GM18858 (cell line): ENCODE results near the gene BBLN.
"Not testable (repeated sequence)": the region's sequence is repeated elsewhere in the genome, so short reads cannot be mapped to it uniquely, and the experiment has no call there.

ENCODE experiments used
- ATAC-seq: cut with Tn5 transposase; IDR thresholded peaks from one replicate; pipeline ENCODE4 v1.9.1; 2021; ENCODE audit not compliant: unreplicated experiment

The BBLN gene

GRCh38 chr9:128162215-128163026 is 2.4 kb downstream of the BBLN start:
- no peak for ATAC-seq

GRCh38 chr9:128163027-128163515 is 3.0 kb downstream of the BBLN start:
- no peak for ATAC-seq

DNA sequence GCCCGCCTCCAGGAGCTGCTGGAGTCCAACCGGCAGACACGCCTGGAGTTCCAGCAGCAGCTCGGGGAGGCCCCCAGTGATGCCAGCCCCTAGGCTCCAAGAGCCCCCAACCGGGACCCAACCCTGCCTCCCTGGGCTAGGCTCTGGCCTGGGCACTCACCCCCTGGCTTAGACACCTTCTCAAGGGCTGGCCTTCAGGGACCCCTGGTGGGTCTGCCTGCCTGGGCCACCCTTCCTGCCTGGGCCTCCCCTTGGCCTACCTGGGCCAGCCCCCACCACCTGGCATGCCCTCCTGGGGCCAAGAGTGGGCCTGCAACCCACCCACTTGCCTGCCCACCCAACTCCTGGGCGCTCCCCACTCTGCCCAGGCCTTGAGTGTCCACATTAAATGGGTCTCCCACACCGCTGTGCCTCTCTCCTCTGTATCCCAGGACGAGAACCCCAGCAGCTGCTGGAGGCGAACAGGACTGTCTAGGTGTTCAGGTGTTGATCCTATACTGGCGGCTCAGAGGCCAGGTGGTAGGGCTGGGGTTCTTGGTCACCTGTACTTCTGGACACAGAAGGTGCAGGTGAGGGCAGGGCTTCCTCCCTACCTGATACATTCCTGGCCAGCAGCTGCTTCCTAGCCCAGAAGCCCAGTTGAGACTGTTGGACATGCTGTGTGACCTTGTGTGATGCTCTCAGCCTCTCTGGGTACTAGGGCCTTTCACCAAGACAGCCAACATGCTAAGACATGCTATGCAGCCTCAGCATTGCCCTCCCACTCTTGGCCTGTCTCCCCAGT is 3.6 kb downstream of the BBLN start:
- no peak for ATAC-seq

DNA sequence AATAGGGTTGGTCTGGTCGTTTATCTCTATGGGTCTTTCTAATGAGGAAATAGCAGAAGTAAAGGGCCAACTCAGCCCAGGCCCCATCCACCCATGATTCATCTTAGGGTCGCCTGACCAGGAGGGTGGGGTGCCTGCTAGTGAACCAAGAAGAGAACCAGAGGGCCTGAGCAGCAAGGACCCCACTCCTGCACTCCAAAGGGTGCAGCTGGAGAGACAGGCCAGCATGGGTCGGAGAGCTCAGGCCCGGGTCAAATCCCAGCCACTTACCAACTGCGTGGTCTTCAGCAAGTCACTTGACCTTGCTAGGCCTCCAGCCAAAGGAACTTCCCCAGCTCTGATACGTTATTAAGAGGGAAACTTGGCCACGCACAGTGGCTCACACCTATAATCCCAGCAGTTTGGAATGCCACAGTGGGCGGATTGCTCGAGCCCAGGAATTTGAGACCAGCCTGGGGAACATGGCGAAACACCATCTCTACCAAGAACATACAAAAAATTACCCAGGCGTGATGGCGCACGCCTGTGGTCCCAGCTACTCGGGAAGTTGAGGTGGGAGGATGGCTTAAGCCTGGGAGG is 4.3 kb downstream of the BBLN start:
- no peak for ATAC-seq

GRCh38 chr9:128166169-128166568 is 6.1 kb downstream of the BBLN start:
- ATAC-seq, result no peak

- no peak for ATAC-seq
These were observed 7.1 kb downstream of the BBLN start for GRCh38 chr9:128167209-128167608.

GRCh38 chr9:128168731-128169308 is 8.8 kb downstream of the BBLN start:
- no peak for ATAC-seq

- ATAC-seq, result no peak
These were observed 9.4 kb downstream of the BBLN start for GRCh38 chr9:128169492-128169891.

- no peak for ATAC-seq
These were observed 9.9 kb downstream of the BBLN start for GRCh38 chr9:128169925-128170324.

GRCh38 chr9:128174062-128174461 is 14.0 kb downstream of the BBLN start:
- ATAC-seq, result no peak

DNA sequence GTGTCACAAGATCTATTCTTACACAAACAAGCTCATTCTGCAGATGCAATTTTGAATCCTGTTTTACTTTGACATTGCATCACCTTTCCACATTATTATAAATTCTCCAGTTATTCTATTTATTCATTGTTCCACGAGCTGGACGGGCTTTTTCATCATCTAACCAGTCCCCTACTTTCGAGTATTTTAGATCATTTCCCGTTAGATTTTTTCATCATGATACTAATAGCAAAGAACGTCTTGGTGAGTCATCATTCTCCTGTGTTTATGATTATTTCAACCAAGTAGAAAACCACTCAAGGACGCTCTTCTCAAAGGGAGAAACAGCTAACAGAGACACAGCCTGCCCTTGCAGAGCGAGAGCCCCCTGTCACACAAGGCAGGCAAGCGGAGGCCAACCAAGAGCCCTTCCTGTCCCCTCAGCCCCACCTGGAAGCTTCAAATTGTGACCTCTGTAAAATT is 15.1 kb downstream of the BBLN start:
- no peak for ATAC-seq

DNA sequence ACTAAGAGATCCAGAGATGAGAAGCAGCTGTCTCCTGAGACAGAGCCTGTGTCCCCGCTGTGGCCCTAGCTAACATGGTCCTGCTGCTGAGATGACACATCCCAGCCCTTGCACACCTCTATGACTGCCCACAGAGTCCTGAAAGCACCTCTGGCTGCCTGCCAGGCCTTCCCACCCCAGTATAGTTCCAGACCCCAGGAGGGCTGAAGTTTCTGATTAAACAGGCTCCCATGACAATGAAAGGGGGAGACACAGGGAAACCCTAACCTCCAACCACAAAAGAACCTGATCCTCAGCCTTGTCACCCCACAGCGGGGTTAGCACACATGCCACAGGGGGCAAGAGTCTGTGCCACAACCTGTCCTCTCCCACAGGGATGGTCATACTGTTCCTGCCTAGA is 15.7 kb downstream of the BBLN start:
- no peak for ATAC-seq

- ATAC-seq, result no peak
These were observed 18.9 kb downstream of the BBLN start for GRCh38 chr9:128178806-128179431.

DNA sequence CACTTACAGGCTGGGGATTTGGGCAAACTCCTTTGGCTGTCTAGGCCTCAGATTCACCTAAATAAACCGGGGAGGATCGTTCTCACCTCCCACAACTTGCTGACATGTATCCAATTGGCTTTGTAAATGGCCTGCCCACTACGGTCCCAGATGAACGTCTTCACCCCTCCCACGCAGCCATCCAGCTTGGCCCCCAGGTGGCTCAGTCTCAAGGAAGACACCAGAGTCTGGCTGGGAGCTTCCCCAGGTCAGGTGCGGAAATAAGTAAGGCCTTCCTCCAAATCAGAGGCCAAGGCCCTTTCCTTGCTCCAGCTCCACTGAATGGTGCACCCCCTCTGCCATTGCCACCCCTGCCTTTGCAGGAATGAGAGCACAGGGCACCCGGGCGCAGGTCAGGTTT is 19.9 kb downstream of the BBLN start:
- no peak for ATAC-seq

GRCh38 chr9:128180447-128180846 is 20.4 kb downstream of the BBLN start:
- no peak for ATAC-seq

GRCh38 chr9:128181480-128181879 is 21.4 kb downstream of the BBLN start:
- not testable (repeated sequence) for ATAC-seq

DNA sequence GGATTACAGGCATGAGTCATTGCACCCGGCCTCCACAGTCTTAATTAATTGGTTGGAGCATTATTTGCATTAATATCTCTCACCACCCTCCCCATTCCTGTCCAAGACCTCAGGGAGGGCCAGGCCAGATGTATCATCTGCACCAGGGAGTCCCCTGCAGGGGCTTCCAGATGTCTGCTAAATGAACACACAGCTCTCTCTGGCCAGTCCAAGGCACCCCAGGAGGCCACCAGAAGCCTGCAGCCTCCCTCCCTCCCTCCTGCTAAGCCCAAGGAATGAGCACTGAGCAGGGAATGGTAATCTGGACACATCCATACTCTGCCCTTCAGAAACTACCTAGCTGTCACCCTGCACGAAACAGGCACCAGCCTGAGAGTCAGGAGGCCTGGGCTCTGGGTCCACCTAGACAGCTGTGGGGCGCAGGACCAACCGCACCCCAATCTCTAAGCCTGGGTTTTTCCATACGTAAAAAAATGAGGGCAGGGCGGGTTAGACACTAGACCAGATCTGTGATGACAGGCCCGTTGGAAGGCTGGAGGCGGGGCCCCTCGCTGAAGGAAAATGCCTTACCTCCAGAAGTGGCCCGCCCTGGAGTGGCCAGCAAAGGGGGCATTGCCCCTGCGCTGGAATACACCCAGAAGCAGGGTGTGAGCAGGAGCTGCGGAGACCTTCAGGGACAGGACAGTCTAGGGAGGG is 23.0 kb downstream of the BBLN start:
- no peak for ATAC-seq

DNA sequence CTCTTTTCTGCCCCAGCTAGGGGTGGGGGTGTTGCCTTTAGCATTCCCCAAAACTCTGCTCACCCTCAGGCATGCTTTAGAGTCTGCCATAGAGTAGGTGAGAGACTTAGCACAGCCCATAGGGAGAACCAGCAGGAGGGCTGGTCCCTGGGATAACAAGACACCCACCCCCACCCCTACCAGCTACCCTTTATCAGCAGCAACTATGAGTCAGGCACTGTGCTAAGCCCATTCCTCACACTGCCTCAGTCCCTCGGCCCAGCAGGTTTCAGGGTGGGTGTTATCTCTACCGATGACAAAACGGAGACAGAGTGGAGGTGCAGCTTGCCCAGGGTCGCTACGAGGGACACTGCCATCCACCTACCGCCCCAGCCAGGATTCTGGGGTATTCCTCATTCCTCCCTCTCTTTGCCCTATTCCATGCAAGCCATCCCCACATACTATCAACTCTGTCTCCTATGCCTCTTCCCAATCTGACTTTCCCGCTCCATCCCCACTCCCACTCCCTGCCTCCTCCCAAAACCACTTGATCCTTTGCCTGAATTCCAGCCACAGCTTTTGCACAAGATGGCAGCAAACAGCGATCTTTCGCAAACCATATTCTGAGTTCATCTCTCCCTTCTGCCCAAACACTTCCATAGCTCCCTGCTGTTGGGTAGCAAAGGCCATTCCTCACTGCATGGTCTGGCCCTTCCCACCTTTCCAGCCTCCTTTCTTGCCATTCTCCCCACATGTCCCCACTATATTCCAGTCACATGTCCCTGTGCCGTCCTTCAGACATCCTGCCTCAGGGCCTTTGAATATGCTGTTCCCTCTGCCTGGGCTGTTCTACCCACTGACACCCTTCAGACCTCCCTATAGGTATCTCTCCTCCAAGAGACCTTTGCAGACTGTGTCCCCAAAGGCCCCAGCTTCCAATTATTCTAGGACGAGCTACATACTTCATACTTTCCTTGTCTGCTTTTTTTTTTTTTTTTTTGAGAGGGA is 26.2 kb downstream of the BBLN start:
- no peak for ATAC-seq

GRCh38 chr9:128187361-128187760 is 27.3 kb downstream of the BBLN start:
- ATAC-seq, result no peak
